Thyroid gland (tissue), 4 donors: ENCODE data around the gene CAST. TPM values are rescaled to one million over a fixed set of nuclear protein-coding genes. Genes with fewer than 3 reads are reported as not detected.

Experiments
- DNase-seq, 2 donors: peaks; one replicate each; pipeline ENCODE4 v3.0.0-alpha.2; 2019
- H3K27ac ChIP-seq, 3 donors: fragments of 200-600 bp; sonication (generic); 1 replicate in 2 of 3; 2 replicates in 1 of 3; pipeline ENCODE4 v1.5.1; 2016 to 2019; ENCODE audit warnings: mild to moderate bottlenecking in 1 of 3, moderate library complexity in 1 of 3
- H3K27me3 ChIP-seq: fragments of 200-600 bp; sonication (generic); one replicate; pipeline ENCODE4 v1.5.1; 2019
- H3K36me3 ChIP-seq, 2 donors: fragments of 200-600 bp; sonication (generic); one replicate each; pipeline ENCODE4 v1.5.1; 2016 to 2019
- H3K4me1 ChIP-seq, 2 donors: fragments of 200-600 bp; sonication (generic); one replicate each; pipeline ENCODE4 v1.5.1; 2017 to 2019
- H3K4me3 ChIP-seq, 3 donors: fragments of 200-600 bp; sonication (generic); replicated peaks in 1 of 3; 1 replicate in 2 of 3; 2 replicates in 1 of 3; pipeline ENCODE4 v1.5.1; 2016; ENCODE audit warnings: mild to moderate bottlenecking in 1 of 3
- H3K9me3 ChIP-seq: fragments of 200-600 bp; sonication (generic); one replicate; pipeline ENCODE4 v1.5.1; 2017
- CTCF ChIP-seq, 6 experiments: fragments of 200-600 bp in 3 of 6; fragments of 450-650 bp in 3 of 6; sonication (generic) in 3 of 6; IDR thresholded peaks; one replicate each; pipeline ENCODE4 v1.5.1; 2016 to 2019; ENCODE audit warnings: antibody characterized with exemption in 6 of 6, mild to moderate bottlenecking in 2 of 6, inconsistent platforms in 1 of 6, moderate library complexity in 1 of 6
- POLR2A ChIP-seq, 2 donors: fragments of 450-650 bp; IDR thresholded peaks; one replicate each; pipeline ENCODE4 v1.6.1; 2017; ENCODE audit warnings: antibody characterized with exemption in 2 of 2, mild to moderate bottlenecking in 2 of 2, moderate library complexity in 1 of 2
- WGBS, 2 donors: methylation state at CpG; one replicate each; pipeline ENCODE4 v1.1.5; 2017; 5-methylcytosine and 5-hydroxymethylcytosine counted together
- intact Hi-C: fragments of 100-400 bp; cut with DNase I; formaldehyde crosslinking; loops from one replicate; pipeline ENCODE4 v1.15.1; 2023
- total RNA-seq, 4 donors: library from RNA; depleted of rRNA; stranded (reverse); fragments of >200 nt; gene quantifications; one replicate each; pipeline ENCODE4 v1.2.3, GENCODE V29; 2016

The CAST gene
- total RNA-seq, 4 donors from 2014 or later, result 177 to 278 (median 236) TPM

- no peaks in the 10 kb centered on the region for H3K9me3 ChIP-seq
- no peak overlapping the region for H3K4me3 ChIP-seq
- intact Hi-C loops, result loop anchor here (5.0 kb wide), 1 partner anchor 41 kb away; no protein-coding TSS in a partner anchor
- DNase-seq, result no peak
- H3K27me3 ChIP-seq, result no peaks in the 10 kb centered on the region
- peaks cover 7 to 32% of the 10 kb centered on the region in 2 donors for H3K4me1 ChIP-seq
- H3K27ac ChIP-seq, result peak overlapping the region in 1 of 3 donors; percentile 11
- TF ChIP-seq POLR2A (IDR thresholded peaks at IDR 0.05) (no peak), CTCF (IDR thresholded peaks at IDR 0.05) (no peak)
- 91 to 94% methylated on average over 4 of the region's 4 CpGs for WGBS, 2 donors
- no peaks in the 10 kb centered on the region for H3K36me3 ChIP-seq
Measured at GRCh38 chr5:96708600-96708999, 46.4 kb downstream of the CAST start.

- Histone ChIP-seq H3K27me3 (no peaks in the 10 kb centered on the region), H3K9me3 (no peaks in the 10 kb centered on the region), H3K4me1 (peaks cover 4 to 32% of the 10 kb centered on the region in 2 donors), H3K27ac (peak overlapping the region in 1 of 3 donors; percentile 11), H3K4me3 (no peak overlapping the region), H3K36me3 (no peaks in the 10 kb centered on the region)
- TF ChIP-seq POLR2A (IDR thresholded peaks at IDR 0.05) (no peak), CTCF (IDR thresholded peaks at IDR 0.05) (no peak)
- intact Hi-C loops, result loop anchor here (5.0 kb wide), 1 partner anchor 42 kb away; no protein-coding TSS in a partner anchor
- 52 to 59% methylated on average over 3 of the region's 3 CpGs for WGBS, 2 donors
- DNase-seq, result peak in 1 of 2 donors; percentile 25
Measured at GRCh38 chr5:96709152-96709821, 47.1 kb downstream of the CAST start.

DNA sequence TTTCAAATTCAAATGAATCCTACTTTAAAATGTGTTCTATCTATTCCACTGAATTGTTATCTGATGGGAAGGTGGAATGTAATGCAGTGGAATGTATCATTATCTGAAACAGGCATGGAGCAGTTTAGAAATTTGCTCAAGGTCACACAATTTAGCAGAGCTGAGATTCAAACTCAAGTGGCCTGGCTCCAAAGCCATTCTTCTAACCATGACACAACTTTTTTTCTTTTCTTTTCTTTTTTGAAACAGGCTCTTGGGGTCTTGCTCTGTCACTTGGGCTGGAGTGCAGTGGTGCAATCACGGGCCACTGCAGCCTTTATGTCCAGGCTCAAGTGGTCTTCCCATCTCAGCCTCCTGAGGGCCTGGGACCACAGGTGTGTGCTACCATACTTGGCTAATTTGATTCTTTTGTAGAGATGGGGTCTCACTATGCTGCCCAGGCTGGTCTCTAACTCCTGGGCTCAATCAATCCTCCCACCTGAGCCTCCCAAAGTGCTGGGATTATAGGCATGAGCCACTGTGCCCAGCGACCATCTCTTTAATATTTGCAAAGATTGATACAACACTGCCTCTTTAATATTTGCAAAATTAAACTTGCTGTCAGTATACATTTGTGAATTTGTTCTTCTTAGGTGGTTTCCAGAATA is 50.0 kb downstream of the CAST start:
- H3K36me3 ChIP-seq, result no peaks in the 10 kb centered on the region
- intact Hi-C loops, result no loop called here
- H3K4me1 ChIP-seq, result peaks cover 31 to 57% of the 10 kb centered on the region in 2 donors
- peak overlapping the region in 1 of 3 donors; percentile 19 for H3K27ac ChIP-seq
- H3K4me3 ChIP-seq, result no peak overlapping the region
- WGBS, 2 donors, result 92 to 100% methylated on average over 2 of the region's 2 CpGs
- H3K27me3 ChIP-seq, result no peaks in the 10 kb centered on the region
- H3K9me3 ChIP-seq, result no peaks in the 10 kb centered on the region
- no peak for DNase-seq
- no peak for TF ChIP-seq CTCF (IDR thresholded peaks at IDR 0.05)
- TF ChIP-seq POLR2A (IDR thresholded peaks at IDR 0.05), result no peak

DNA sequence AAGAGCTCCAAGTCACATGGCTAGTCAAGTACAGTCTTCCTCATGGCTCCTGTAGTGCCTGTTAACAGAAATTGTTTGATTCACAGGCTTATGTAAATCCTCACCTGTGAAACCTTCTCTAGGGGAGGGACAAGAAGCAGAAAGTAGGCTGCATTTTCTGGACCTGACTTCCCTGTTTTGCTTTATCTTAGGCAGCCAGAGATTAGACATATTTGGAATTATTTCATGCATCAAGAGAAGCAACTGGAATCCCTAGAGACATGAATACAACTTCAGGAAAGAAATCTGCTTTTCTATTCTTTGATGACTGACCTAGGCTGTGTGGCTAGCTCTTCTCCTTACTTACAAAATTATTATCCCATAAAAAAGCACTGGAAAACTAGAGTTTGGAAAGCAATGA is 52.3 kb downstream of the CAST start:
- Histone ChIP-seq H3K4me3 (no peak overlapping the region), H3K36me3 (no peaks in the 10 kb centered on the region), H3K9me3 (no peaks in the 10 kb centered on the region), H3K4me1 (peaks cover 49 to 74% of the 10 kb centered on the region in 2 donors), H3K27ac (peak overlapping the region; percentile 61 to 79 (median 69)), H3K27me3 (no peaks in the 10 kb centered on the region)
- no peak for TF ChIP-seq CTCF (IDR thresholded peaks at IDR 0.05)
- TF ChIP-seq POLR2A (IDR thresholded peaks at IDR 0.05), result no peak
- intact Hi-C loops, result no loop called here
- no peak for DNase-seq

- WGBS, 2 donors, result 2 to 7% methylated on average over 2 of the region's 2 CpGs
Measured at GRCh38 chr5:96714951-96715451, 52.8 kb downstream of the CAST start.

More at GRCh38 chr5:96714951-96715451, 52.8 kb downstream of the CAST start:
- Histone ChIP-seq H3K27ac (peak overlapping the region; percentile 61 to 79 (median 69)), H3K4me3 (no peak overlapping the region), H3K9me3 (no peaks in the 10 kb centered on the region), H3K36me3 (no peaks in the 10 kb centered on the region), H3K27me3 (no peaks in the 10 kb centered on the region), H3K4me1 (peaks cover 49 to 77% of the 10 kb centered on the region in 2 donors)
- intact Hi-C loops, result no loop called here
- TF ChIP-seq POLR2A (IDR thresholded peaks at IDR 0.05) (no peak), CTCF (IDR thresholded peaks at IDR 0.05) (no peak)
- peak; percentile 52 to 57 for DNase-seq
